Measurements from ENCODE around the gene CD300LG. TPM values are rescaled to one million over a fixed set of nuclear protein-coding genes. Genes with fewer than 3 reads are reported as not detected.
A peak's percentile ranks its signal among the peaks of the same experiment; 100 is the strongest.
"Not testable (repeated sequence)": the region's sequence is repeated elsewhere in the genome, so short reads cannot be mapped to it uniquely, and the experiment has no call there.

CD300LG gene
- total RNA-seq, 1 donor from 2014 or later: not detected

GRCh38 chr17:43832168-43832975, 14.6 kb upstream of the CD300LG start:
- TF ChIP-seq CTCF (conservative IDR thresholded peaks at IDR 0.05; ENCODE audit: low read depth, low read length): no peak

GRCh38 chr17:43832976-43833829, 13.8 kb upstream of the CD300LG start, which contains the start of gene MPP3:
Gene MPP3 (minus strand): TSS chr17:43833146. CDS start chr17:43831906, 1,240 bp downstream.
- TF ChIP-seq CTCF (conservative IDR thresholded peaks at IDR 0.05; ENCODE audit: low read depth, low read length): no peak
- peak within 1 kb of the TSS; percentile 62 for H3K4me3 ChIP-seq (ENCODE audit: low read depth, low read length)
- DNase-seq (ENCODE audit: low read depth): no peak

More at GRCh38 chr17:43832168-43832975, 14.6 kb upstream of the CD300LG start:
- DNase-seq (ENCODE audit: low read depth): no peak
- peak overlapping the region; percentile 62 for H3K4me3 ChIP-seq (ENCODE audit: low read depth, low read length)

GRCh38 chr17:43834106-43834505, 12.9 kb upstream of the CD300LG start:
- no peak for DNase-seq (ENCODE audit: low read depth)
- H3K4me3 ChIP-seq (ENCODE audit: low read depth, low read length): no peak overlapping the region
- TF ChIP-seq CTCF (conservative IDR thresholded peaks at IDR 0.05; ENCODE audit: low read depth, low read length): no peak

GRCh38 chr17:43839670-43840108, 7.3 kb upstream of the CD300LG start:
- no peak overlapping the region for H3K4me3 ChIP-seq (ENCODE audit: low read depth, low read length)
- TF ChIP-seq CTCF (conservative IDR thresholded peaks at IDR 0.05; ENCODE audit: low read depth, low read length): no peak
- no peak for DNase-seq (ENCODE audit: low read depth)

- DNase-seq (ENCODE audit: low read depth): no peak
- TF ChIP-seq CTCF (conservative IDR thresholded peaks at IDR 0.05; ENCODE audit: low read depth, low read length): peak; percentile 28
- H3K4me3 ChIP-seq (ENCODE audit: low read depth, low read length): no peak overlapping the region
Measured at GRCh38 chr17:43840814-43841213, 6.2 kb upstream of the CD300LG start.

- TF ChIP-seq CTCF (conservative IDR thresholded peaks at IDR 0.05; ENCODE audit: low read depth, low read length): no peak
- no peak for DNase-seq (ENCODE audit: low read depth)
- H3K4me3 ChIP-seq (ENCODE audit: low read depth, low read length): no peak overlapping the region
Measured at GRCh38 chr17:43841282-43841681, 5.7 kb upstream of the CD300LG start.

GRCh38 chr17:43842091-43842974, 4.6 kb upstream of the CD300LG start:
- not testable (repeated sequence) for H3K4me3 ChIP-seq (ENCODE audit: low read depth, low read length); DNase-seq (ENCODE audit: low read depth)
